ENCODE measurements around the gene INTU. TPM values are rescaled to one million over a fixed set of nuclear protein-coding genes. Genes with fewer than 3 reads are reported as not detected.

Gene INTU
- total RNA-seq, 2 experiments from 2014 or later = 0.16 to 0.37 TPM

DNA sequence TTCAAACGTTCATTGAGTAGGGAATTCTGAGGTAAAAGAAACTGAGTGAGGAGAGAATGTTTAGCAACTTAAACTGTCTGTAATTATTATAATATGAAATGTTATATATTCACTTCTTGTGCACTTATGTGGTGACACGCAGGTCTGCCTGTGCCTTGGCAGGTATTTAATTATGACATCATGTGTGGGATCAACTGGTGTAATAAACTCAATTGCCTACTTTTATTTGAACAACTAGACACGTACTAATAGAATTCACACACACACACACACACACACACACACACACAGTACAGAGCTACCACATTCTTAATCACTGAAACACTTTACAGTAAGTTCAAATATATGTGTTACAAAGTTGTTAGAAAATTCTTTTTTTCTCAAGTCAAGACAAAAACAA lies 76.7 kb downstream of the INTU start:
- H3K4me3 Mint-ChIP-seq = no peak overlapping the region
- no peaks in the 10 kb centered on the region for H3K36me3 Mint-ChIP-seq (ENCODE audit: low read depth)
- CTCF ChIA-PET = no interaction called here
- H3K27ac Mint-ChIP-seq = no peak overlapping the region
- ATAC-seq (no peak), DNase-seq (no peak)
- POLR2A ChIA-PET = no interaction called here
- no peaks in the 10 kb centered on the region for H3K4me1 Mint-ChIP-seq (ENCODE audit: low read depth)
- H3K27me3 Mint-ChIP-seq (ENCODE audit: low read depth) = peaks cover 4% of the 10 kb centered on the region
- no peaks in the 10 kb centered on the region for H3K9me3 Mint-ChIP-seq (ENCODE audit: insufficient read depth)

DNA sequence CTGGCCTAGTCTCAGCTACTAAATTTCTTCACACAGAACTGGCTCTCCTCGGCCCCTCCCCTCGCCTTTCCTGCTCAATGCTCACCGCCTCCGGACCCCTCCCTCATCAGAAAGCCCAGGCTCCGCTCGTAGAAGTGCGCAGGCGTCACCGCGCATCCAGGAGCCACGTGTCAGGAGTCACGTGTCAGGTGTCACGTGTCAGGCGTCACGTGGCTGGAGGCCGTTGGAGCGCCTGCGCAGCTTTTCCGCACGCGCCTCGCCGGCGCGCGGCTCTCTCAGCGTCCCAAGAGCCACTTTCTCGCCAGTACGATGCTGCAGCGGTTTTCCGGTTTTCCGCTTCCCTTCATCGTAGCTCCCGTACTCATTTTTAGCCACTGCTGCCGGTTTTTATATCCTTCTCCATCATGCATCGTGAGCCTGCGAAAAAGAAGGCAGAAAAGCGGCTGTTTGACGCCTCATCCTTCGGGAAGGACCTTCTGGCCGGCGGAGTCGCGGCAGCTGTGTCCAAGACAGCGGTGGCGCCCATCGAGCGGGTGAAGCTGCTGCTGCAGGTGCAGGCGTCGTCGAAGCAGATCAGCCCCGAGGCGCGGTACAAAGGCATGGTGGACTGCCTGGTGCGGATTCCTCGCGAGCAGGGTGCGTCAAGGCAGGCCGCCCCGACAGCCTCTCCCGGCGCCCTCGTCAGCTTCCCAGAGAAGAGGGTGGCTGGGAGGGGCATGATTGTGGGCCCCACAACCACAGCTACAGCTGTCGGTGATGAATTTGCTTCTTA lies 97.6 kb downstream of the INTU start, which contains the start of gene SLC25A31:
TSS of gene SLC25A31 (plus strand) at position 259 of the 772 bp plus-strand sequence. CDS start at position 405, 146 bp downstream.
- Mint-ChIP-seq H3K27me3 (ENCODE audit: low read depth) (peaks cover 6% of the 10 kb centered on the region), H3K27ac (no peak within 1 kb of the TSS), H3K4me3 (no peak within 1 kb of the TSS), H3K9me3 (ENCODE audit: insufficient read depth) (no peaks in the 10 kb centered on the region), H3K36me3 (ENCODE audit: low read depth) (no peaks in the 10 kb centered on the region), H3K4me1 (ENCODE audit: low read depth) (no peaks in the 10 kb centered on the region)
- ATAC-seq (no peak), DNase-seq (no peak)
- ChIA-PET POLR2A (no interaction called here), CTCF (no interaction called here)

DNA sequence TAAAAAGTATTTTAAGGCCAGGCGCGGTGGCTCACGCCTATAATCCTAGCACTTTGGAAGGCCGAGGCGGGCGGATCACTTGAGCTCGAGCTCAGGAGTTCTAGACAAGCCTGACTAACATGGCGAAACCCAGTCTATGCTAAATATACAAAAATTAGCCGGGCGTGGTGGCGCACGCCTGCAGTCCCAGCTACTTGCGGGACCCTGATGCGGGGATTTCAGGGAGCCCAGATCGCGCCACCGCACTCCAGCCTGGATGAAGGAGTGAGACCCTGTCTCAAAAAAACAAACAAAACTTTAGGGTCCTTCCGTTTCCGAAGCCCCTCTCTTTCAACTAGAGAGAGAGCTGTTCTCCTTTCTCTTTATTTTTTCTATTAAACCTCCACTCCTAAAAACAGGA lies 98.6 kb downstream of the INTU start:
- ChIA-PET POLR2A (interaction anchor here (0.7 kb wide), 1 partner anchor 73 kb away, joined by 6 read pairs; no protein-coding TSS in a partner anchor), CTCF (interaction anchor here (1.6 to 1.7 kb wide), 2 partner anchors 51 to 130 kb away, joined by 5 to 7 read pairs; no protein-coding TSS in a partner anchor)
- Mint-ChIP-seq H3K4me1 (ENCODE audit: low read depth) (no peaks in the 10 kb centered on the region), H3K9me3 (ENCODE audit: insufficient read depth) (no peaks in the 10 kb centered on the region), H3K36me3 (ENCODE audit: low read depth) (no peaks in the 10 kb centered on the region), H3K27ac (no peak overlapping the region), H3K27me3 (ENCODE audit: low read depth) (peaks cover 6% of the 10 kb centered on the region), H3K4me3 (no peak overlapping the region)
- ATAC-seq (no peak), DNase-seq (no peak)

DNA sequence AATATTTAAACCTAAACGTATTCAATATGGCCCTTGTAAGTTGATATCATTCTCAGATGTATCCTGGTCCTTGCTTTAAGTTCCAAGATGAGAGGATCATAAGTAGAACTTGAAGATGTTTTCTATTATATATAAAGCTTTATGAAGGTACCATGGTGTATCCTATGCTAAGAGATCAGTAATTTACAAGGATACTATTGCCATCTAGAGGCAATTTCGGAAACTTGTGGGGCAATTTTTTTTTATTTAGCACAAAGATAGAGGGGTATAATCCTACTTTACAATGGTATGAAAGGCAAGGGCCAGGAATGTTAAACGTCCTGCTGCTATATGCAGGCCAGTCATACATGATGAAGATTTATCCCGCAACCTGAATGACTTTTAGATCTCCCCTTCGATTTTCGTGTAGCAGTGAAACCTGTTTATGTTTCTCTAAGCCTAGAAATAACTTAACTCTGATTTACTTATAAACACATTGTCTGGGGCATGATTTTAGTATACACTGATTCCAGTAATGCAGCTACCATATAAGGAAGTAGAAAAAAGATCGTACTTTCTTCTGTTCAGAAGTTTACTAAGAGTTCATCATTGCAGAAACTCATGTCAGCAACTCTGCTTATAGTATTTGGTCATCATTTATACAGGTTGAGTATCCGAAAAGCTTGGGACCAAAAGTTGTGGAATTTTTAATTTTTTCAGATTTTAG lies 100.0 kb downstream of the INTU start:
- no peak for ATAC-seq
- ChIA-PET POLR2A (no interaction called here), CTCF (interaction anchor here (0.7 to 1.8 kb wide), 9 partner anchors 9 to 146 kb away, joined by 3 to 11 read pairs (median 5); partner anchors contain the start of gene INTU)

DNA sequence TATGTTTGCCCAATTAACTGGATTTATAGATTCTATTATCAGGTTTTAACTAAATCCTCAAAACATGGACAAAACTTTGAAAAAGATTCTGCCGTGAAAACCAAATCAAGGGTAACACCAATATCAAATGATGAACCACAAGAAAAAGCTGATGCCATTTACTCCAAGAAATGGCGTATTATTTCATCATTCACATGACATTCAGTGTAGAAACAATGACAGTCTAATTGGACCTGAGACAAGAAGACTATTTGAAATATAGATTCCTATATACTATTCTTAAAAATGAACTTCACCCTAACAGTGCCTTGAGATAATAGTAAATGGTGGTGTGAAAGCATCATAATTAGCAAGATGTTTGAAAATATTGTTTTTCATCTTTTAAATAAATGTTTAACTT lies 102.2 kb downstream of the INTU start:
- DNase-seq (no peak), ATAC-seq (no peak)
- Mint-ChIP-seq H3K27ac (no peak overlapping the region), H3K4me1 (ENCODE audit: low read depth) (no peaks in the 10 kb centered on the region), H3K9me3 (ENCODE audit: insufficient read depth) (no peaks in the 10 kb centered on the region), H3K27me3 (ENCODE audit: low read depth) (peaks cover 6% of the 10 kb centered on the region), H3K4me3 (no peak overlapping the region), H3K36me3 (ENCODE audit: low read depth) (no peaks in the 10 kb centered on the region)
- ChIA-PET POLR2A (no interaction called here), CTCF (no interaction called here)

More for the DNA sequence above, 100.0 kb downstream of the INTU start:
- Mint-ChIP-seq H3K27ac (no peak overlapping the region), H3K27me3 (ENCODE audit: low read depth) (peaks cover 1% of the 10 kb centered on the region), H3K9me3 (ENCODE audit: insufficient read depth) (no peaks in the 10 kb centered on the region), H3K4me1 (ENCODE audit: low read depth) (no peaks in the 10 kb centered on the region), H3K36me3 (ENCODE audit: low read depth) (no peaks in the 10 kb centered on the region), H3K4me3 (no peak overlapping the region)
- no peak for DNase-seq

DNA sequence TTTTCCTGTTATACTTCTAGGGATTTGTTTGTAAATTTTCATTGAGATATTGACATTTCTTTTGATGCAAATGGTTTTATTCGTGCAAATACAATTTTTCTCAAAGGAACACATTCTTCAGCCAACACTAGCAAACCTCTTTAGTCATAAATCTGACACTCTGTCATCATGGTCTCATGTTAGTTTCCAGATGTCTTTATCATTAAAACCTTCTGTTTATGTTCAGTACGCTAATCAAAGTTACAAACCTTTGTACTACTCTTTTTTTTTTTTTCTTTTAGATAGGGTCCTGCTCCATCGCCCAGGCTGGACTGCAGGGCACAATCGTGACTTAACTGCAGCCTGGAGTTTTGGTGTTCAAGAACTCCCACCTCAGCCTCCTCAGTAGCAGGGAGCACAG lies 104.5 kb downstream of the INTU start:
- Mint-ChIP-seq H3K4me1 (ENCODE audit: low read depth) (no peaks in the 10 kb centered on the region), H3K4me3 (no peak overlapping the region), H3K27me3 (ENCODE audit: low read depth) (peaks cover 6% of the 10 kb centered on the region), H3K9me3 (ENCODE audit: insufficient read depth) (no peaks in the 10 kb centered on the region), H3K27ac (no peak overlapping the region), H3K36me3 (ENCODE audit: low read depth) (no peaks in the 10 kb centered on the region)
- POLR2A ChIA-PET = no interaction called here
- no peak for ATAC-seq
- DNase-seq = no peak
- CTCF ChIA-PET = no interaction called here

DNA sequence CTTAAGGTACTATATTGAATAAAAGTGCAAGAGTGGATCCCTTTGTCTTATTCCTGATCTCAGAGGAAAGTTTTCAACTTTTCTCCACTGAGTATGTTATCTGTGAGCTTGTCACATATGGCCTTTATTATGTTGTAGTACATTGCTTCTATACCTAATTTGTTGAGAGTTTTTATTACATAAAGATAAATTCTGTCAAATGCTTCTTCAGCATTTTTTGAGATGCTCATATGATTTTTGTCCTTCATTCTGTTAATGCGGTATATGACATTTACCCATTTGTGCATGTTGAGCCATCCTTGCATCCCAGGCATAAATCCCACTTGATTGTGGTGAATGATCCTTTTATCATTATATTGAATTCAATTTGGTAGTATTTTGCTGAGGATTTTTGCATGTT lies 108.5 kb downstream of the INTU start:
- Mint-ChIP-seq H3K9me3 (ENCODE audit: insufficient read depth) (no peaks in the 10 kb centered on the region), H3K27ac (no peak overlapping the region), H3K27me3 (ENCODE audit: low read depth) (peaks cover 10% of the 10 kb centered on the region), H3K4me3 (no peak overlapping the region), H3K4me1 (ENCODE audit: low read depth) (no peaks in the 10 kb centered on the region), H3K36me3 (ENCODE audit: low read depth) (no peaks in the 10 kb centered on the region)
- ChIA-PET POLR2A (no interaction called here), CTCF (no interaction called here)
- DNase-seq (no peak), ATAC-seq (no peak)

DNA sequence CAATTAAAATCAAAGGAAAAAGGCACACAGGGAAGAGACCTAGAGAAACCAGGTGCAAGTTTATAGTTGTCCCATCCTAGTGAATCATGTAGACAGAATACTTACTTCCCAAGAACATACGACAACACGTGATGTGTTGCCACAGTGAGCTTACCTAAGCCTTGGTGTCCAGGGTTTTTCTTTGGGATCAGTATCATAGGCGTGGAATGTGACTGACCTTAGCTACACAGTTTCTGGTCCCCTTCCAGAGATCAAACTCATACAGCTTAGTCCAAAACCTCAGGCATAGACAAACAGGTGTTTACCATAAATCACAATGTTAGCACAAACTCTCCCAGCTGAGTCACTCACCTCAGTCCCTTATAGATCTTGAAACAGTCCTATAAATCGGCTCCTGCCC lies 115.1 kb downstream of the INTU start:
- DNase-seq (no peak), ATAC-seq (no peak)
- CTCF ChIA-PET = no interaction called here
- Mint-ChIP-seq H3K27ac (no peak overlapping the region), H3K9me3 (ENCODE audit: insufficient read depth) (peaks cover 4% of the 10 kb centered on the region), H3K27me3 (ENCODE audit: low read depth) (peaks cover 6% of the 10 kb centered on the region), H3K4me1 (ENCODE audit: low read depth) (no peaks in the 10 kb centered on the region), H3K36me3 (ENCODE audit: low read depth) (no peaks in the 10 kb centered on the region), H3K4me3 (no peak overlapping the region)
- POLR2A ChIA-PET = no interaction called here

DNA sequence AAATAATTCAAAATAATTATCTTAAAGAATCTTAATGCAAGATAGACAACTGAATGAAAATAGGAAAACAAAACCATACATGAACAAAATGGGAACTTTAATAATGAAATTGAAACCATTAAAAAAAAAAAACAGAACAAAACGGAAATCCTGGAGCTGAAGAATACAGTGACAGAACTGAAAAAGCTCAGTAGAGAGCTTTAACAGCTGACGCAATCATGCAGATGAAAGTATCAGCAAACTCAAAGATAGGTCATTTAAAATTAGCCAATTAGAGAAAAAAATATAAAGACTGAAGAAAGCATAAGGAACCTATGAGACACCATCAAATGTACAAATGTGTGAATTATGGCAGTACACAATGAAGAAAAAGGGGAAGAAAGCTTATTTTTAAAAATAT lies 116.2 kb downstream of the INTU start:
- no peaks in the 10 kb centered on the region for H3K4me1 Mint-ChIP-seq (ENCODE audit: low read depth)
- H3K9me3 Mint-ChIP-seq (ENCODE audit: insufficient read depth) = peaks cover 4% of the 10 kb centered on the region
- no peak overlapping the region for H3K27ac Mint-ChIP-seq
- H3K27me3 Mint-ChIP-seq (ENCODE audit: low read depth) = peaks cover 6% of the 10 kb centered on the region
- H3K4me3 Mint-ChIP-seq = no peak overlapping the region
- H3K36me3 Mint-ChIP-seq (ENCODE audit: low read depth) = no peaks in the 10 kb centered on the region
- DNase-seq (no peak), ATAC-seq (no peak)
- CTCF ChIA-PET = no interaction called here
- POLR2A ChIA-PET = no interaction called here

DNA sequence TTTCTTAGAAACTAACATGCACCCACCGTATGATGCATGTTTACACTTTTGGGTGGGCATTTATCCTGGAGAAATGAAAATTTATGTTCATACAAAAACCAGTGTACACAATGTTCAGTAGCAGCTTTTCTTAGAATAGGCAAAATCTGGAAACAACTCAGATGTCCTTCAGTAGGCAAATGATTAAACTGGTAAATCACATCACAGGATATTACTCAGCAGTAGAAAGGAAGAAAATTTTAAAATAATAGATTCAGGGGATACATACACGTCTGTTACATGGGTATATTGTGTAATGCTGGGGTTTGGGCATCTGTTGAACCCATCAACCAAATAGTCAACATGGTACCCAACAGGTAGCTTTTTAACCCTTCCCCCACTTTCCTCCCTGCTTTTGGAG lies 124.1 kb downstream of the INTU start:
- Mint-ChIP-seq H3K9me3 (ENCODE audit: insufficient read depth) (no peaks in the 10 kb centered on the region), H3K27ac (no peak overlapping the region), H3K4me3 (no peak overlapping the region), H3K27me3 (ENCODE audit: low read depth) (peaks cover 3% of the 10 kb centered on the region), H3K4me1 (ENCODE audit: low read depth) (no peaks in the 10 kb centered on the region), H3K36me3 (ENCODE audit: low read depth) (no peaks in the 10 kb centered on the region)
- ChIA-PET CTCF (no interaction called here), POLR2A (no interaction called here)
- DNase-seq = no peak
- no peak for ATAC-seq

DNA sequence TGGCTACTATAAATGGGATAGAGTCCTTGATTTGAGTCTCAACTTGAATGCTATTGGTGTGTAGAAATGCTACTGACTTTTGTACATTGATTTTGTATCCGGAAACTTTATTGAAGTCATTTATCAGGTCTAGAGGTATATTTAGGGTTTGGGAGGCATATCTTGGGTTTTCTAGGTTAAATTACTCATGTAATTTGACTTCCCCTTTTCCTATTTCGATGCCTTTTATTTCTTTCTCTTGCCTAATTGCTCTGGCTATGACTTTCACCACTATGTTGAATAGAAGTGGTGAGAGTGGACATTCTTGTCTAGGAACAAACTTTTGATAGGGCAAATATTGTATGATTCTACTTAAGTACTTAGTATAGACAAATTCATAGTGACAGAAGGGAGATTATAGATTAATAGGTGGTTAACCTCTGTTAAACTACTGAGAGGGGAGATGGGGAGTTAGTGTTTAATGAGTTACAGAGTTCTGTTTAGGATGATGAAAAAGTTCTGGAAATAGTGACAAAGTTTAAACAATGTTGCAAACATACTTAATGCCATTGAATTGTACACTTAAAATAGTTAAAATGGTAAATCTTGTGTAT lies 126.6 kb downstream of the INTU start:
- no peaks in the 10 kb centered on the region for H3K4me1 Mint-ChIP-seq (ENCODE audit: low read depth)
- peaks cover 3% of the 10 kb centered on the region for H3K27me3 Mint-ChIP-seq (ENCODE audit: low read depth)
- no peaks in the 10 kb centered on the region for H3K9me3 Mint-ChIP-seq (ENCODE audit: insufficient read depth)
- no peaks in the 10 kb centered on the region for H3K36me3 Mint-ChIP-seq (ENCODE audit: low read depth)
- ATAC-seq (no peak), DNase-seq (no peak)
- no peak overlapping the region for H3K27ac Mint-ChIP-seq
- ChIA-PET POLR2A (no interaction called here), CTCF (no interaction called here)
- H3K4me3 Mint-ChIP-seq = no peak overlapping the region

DNA sequence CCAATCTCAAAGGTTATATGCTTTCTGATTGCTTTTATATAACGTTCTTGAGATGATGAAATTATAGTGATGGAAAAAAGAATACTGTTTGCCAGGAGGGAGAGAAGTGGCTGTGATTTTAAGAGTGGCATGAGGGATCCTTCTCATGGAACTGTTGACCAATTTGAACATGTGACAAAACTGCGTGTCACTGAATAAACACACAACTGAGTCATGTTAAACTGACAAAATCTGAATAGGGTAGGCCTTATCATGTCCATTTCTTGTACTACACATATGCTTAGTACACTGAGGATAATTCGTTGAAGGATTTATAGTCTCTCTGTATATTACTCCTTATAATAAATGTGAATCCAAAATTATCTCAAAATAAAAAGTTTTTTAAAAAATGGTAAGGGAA lies 127.1 kb downstream of the INTU start:
- ATAC-seq (no peak), DNase-seq (no peak)
- Mint-ChIP-seq H3K9me3 (ENCODE audit: insufficient read depth) (no peaks in the 10 kb centered on the region), H3K27ac (no peak overlapping the region), H3K4me1 (ENCODE audit: low read depth) (no peaks in the 10 kb centered on the region), H3K4me3 (no peak overlapping the region), H3K36me3 (ENCODE audit: low read depth) (no peaks in the 10 kb centered on the region), H3K27me3 (ENCODE audit: low read depth) (peaks cover 3% of the 10 kb centered on the region)
- POLR2A ChIA-PET = no interaction called here
- CTCF ChIA-PET = no interaction called here
